K562 (cell line): Measurements from ENCODE around the gene AMFR. TPM values are rescaled to one million over a fixed set of nuclear protein-coding genes. Genes with fewer than 3 reads are reported as not detected.

Source experiments
- BRCA1 ChIP-seq, 2 experiments: fragments of 450-650 bp in 1 of 2; sonication (generic) in 1 of 2; formaldehyde crosslinking in 1 of 2; IDR thresholded peaks; 2 replicates each; pipeline versions ENCODE4 v1.5.0 to v1.6.1; 2017 to 2020; ENCODE audit warnings: mild to moderate bottlenecking in 1 of 2, missing genetic modification reagents in 1 of 2
- CC2D1A ChIP-seq: fragments of 450-650 bp; IDR thresholded peaks from 2 replicates; pipeline ENCODE4 v1.6.1; 2017; ENCODE audit warnings: mild to moderate bottlenecking
- DACH1 ChIP-seq: fragments of 450-650 bp; IDR thresholded peaks from 2 replicates; pipeline ENCODE4 v1.6.1; 2018; ENCODE audit not compliant: partially characterized antibody
- E4F1 ChIP-seq: fragments of 250-450 bp; sonication (Bioruptor Pico); IDR thresholded peaks from 2 replicates; pipeline ENCODE4 v1.5.0; 2021; ENCODE audit warnings: mild to moderate bottlenecking, borderline replicate concordance
- EZH2 ChIP-seq: IDR thresholded peaks from 2 replicates; pipeline ENCODE4 v1.6.1; 2012; ENCODE audit warnings: low read depth, mild to moderate bottlenecking, inconsistent platforms, low read length, borderline replicate concordance
- GATA2 ChIP-seq: sonication (generic); formaldehyde crosslinking; IDR thresholded peaks from 2 replicates; pipeline ENCODE4 v1.4.0; 2020; ENCODE audit warnings: mild to moderate bottlenecking, missing genetic modification reagents
- NFIX ChIP-seq: fragments of 250-450 bp; sonication (Bioruptor Pico); IDR thresholded peaks from 2 replicates; pipeline ENCODE4 v1.4.0; 2020; ENCODE audit warnings: low read depth, mild to moderate bottlenecking, moderate library complexity
- SETDB1 ChIP-seq: IDR thresholded peaks from one replicate; pipeline ENCODE4 v1.6.1; 2012; ENCODE audit warnings: low read length, control low read depth, inconsistent platforms
- TBL1XR1 ChIP-seq, 2 experiments: IDR thresholded peaks; 2 replicates each; pipeline ENCODE4 v1.6.1; 2012; ENCODE audit warnings: improper control_type of control experiment in 2 of 2, low read length in 2 of 2, mild to moderate bottlenecking in 1 of 2
- ZBTB5 ChIP-seq: fragments of 450-650 bp; IDR thresholded peaks from 2 replicates; pipeline ENCODE4 v1.6.1; 2017; ENCODE audit warnings: antibody characterized with exemption
- ZNF274 ChIP-seq: IDR thresholded peaks from 2 replicates; pipeline ENCODE4 v1.6.1; 2011; ENCODE audit warnings: low read depth, mild to moderate bottlenecking, low read length, moderate library complexity, borderline replicate concordance
- ZNF707 ChIP-seq: fragments of 250-450 bp; sonication (Bioruptor Pico); conservative IDR thresholded peaks from 2 replicates; pipeline ENCODE4 v1.8.0; 2022; ENCODE audit warnings: inconsistent platforms, mild to moderate bottlenecking, moderate library complexity
- polyA plus RNA-seq, 8 experiments: library from polyadenylated mRNA; depleted of rRNA in 4 of 8; stranded (reverse) in 5 of 8; unstranded in 3 of 8; fragments of >200 nt; fragmentation: Nextera tagmentation in 2 of 8; fragmentation: Illumina TruSeq in 1 of 8; extraction: Ambion mirVana in 2 of 8; extraction: Trizol in 1 of 8; gene quantifications; 2 replicates each; pipeline versions ENCODE4 v1.2.1 to v1.2.3, GENCODE V29; 2011 to 2014; ENCODE audit warnings: inconsistent platforms in 1 of 8, missing spikeins in 1 of 8
- total RNA-seq, 7 experiments: library from RNA; depleted of rRNA in 6 of 7; stranded (reverse); fragments of >200 nt in 6 of 7; fragmentation: Illumina TruSeq in 2 of 7; extraction: Trizol in 2 of 7; gene quantifications; 2 replicates each; pipeline versions ENCODE4 v1.2.1 to v1.2.3, GENCODE V29; 2011 to 2021; ENCODE audit warnings: low replicate concordance in 1 of 7
- TF ChIP-seq, protein P1 (sequence below), 2 experiments: fragments of 450-650 bp; IDR thresholded peaks; 2 replicates each; pipeline ENCODE4 v1.6.1; 2016; ENCODE audit warnings: mild to moderate bottlenecking in 2 of 2, borderline replicate concordance in 1 of 2, low read depth in 1 of 2, moderate library complexity in 1 of 2

Gene AMFR
- total and polyA plus RNA-seq, 9 of the 15 experiments (the other 6 are each of a cell fraction or from before 2014, with no cell fraction given): 15.6 to 113 (median 58.4) TPM

DNA sequence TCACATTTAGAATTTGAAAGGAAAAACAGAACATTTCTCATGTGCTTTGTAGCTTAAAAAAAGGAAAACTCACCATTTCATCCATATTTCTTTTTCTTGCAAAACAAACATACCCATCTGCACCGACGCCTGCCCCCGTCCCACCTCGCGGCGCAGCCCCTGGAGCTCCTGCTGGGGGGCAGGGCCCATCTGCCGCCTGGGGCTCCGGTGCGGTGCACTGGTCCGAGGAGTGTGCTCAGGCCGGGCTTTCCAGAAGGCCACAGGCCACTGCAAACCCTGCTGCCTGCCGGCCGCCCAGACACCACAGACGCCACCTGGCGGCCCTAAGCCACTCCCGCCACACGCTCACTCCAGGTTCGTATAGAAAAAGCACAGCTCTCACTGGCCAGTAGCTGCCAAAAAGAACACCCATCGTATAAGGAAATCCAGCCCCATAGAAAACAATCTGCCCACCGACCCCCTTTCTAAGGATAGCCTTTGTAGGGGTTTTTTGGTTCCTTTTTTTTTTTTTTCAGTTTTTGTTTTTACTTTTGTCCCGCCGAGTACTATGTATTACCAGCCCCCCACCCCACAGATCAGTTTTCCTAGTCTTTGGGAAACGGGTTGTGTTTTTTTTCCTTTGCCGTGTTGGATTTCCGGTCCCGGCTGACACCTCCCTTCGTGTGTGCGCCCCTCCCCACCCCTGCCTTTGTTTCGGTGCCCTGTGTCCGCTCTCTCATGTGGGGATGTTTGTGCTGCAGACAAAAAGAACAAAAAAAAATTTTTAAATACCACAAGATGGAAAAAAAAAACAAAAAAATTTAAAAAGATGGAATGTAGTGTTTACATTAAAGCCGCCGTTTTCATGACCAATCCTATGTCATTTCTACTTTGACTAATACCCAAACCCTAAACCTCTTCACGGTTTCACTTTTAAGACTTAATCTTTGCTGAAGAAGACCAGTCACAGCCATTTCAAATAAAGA is 68.8 kb downstream of the AMFR start (continued):
- TF ChIP-seq ZNF274: no peak
- TF ChIP-seq NFIX: no peak
- no peak for TF ChIP-seq EZH2
- no peak for TF ChIP-seq ZNF707 (CRISPR knock-in tag)
- no peak for TF ChIP-seq ZBTB5
- no peak for TF ChIP-seq DACH1
- TF ChIP-seq E4F1 (CRISPR knock-in tag): no peak
- TF ChIP-seq BRCA1 (IDR thresholded peaks at IDR 0.05): no peak
- no peak for TF ChIP-seq BRCA1 (CRISPR knock-in tag; IDR thresholded peaks at IDR 0.05)
- no peak for TF ChIP-seq CC2D1A
- TF ChIP-seq, protein P1, sequence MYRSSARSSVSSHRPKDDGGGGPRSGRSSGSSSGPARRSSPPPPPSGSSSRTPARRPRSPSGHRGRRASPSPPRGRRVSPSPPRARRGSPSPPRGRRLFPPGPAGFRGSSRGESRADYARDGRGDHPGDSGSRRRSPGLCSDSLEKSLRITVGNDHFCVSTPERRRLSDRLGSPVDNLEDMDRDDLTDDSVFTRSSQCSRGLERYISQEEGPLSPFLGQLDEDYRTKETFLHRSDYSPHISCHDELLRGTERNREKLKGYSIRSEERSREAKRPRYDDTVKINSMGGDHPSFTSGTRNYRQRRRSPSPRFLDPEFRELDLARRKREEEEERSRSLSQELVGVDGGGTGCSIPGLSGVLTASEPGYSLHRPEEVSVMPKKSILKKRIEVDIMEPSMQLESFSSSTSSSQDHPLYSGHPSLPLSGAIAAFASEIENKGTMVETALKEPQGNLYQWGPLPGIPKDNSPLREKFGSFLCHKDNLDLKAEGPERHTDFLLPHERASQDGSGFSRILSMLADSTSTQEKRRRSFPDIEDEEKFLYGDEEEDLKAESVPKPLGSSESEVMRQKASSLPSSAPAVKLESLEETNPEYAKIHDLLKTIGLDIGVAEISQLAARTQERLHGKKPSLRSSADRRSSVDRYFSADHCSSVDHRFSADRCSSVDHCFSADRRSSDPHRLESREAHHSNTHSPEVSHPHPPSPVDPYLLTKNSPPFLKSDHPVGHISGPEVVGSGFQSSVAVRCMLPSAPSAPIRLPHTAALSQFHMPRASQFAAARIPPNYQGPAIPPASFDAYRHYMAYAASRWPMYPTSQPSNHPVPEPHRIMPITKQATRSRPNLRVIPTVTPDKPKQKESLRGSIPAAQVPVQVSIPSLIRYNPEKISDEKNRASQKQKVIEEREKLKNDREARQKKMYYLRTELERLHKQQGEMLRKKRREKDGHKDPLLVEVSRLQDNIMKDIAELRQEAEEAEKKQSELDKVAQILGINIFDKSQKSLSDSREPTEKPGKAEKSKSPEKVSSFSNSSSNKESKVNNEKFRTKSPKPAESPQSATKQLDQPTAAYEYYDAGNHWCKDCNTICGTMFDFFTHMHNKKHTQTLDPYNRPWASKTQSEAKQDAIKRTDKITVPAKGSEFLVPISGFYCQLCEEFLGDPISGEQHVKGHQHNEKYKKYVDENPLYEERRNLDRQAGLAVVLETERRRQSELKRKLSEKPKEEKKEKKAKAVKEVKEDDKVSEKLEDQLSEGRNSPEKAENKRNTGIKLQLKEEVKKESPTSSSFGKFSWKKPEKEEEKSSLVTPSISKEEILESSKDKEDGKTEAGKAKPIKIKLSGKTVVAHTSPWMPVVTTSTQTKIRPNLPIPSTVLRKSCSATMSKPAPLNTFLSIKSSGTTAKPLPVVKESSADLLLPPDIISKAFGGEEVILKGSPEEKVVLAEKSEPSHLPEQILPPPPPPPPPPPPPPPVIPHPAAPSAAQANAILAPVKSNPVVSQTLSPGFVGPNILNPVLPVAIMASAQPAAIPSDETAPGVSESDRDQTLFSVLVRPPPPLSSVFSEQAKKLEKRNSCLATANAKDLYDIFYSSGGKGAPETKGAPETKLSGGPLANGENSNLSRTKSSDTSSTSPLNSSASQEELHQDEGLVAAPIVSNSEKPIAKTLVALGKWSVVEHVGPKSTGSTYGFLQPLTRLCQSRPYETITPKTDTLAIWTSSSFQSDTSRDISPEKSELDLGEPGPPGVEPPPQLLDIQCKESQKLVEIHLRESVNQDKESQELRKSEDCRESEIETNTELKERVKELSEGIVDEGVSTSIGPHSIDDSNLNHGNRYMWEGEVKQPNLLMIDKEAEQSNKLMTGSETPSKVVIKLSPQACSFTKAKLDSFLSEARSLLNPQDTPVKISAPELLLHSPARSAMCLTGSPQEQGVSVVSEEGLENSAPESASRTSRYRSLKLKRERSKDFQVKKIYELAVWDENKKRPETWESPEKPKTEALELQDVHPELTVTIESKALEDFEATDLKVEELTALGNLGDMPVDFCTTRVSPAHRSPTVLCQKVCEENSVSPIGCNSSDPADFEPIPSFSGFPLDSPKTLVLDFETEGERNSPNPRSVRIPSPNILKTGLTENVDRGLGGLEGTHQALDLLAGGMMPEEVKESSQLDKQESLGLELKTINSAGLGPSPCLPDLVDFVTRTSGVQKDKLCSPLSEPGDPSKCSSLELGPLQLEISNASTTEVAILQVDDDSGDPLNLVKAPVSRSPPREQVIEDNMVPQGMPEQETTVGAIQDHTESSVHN (IDR thresholded peaks at IDR 0.05; ENCODE audit: borderline replicate concordance in 1 of 2, low read depth in 1 of 2): no peak
- TF ChIP-seq GATA2 (CRISPR knock-in tag): no peak
- no peak for TF ChIP-seq SETDB1
- no peak for TF ChIP-seq TBL1XR1 (IDR thresholded peaks at IDR 0.05; ENCODE audit: low read length in 2 of 2)
